IPS DF 6.9 (cell line): ENCODE data around the gene OPCML.
A peak's percentile ranks its signal among the peaks of the same experiment; 100 is the strongest.

Source experiments
- DNase-seq: peaks from one replicate; pipeline ENCODE4 v3.0.0-alpha.2; 2013; ENCODE audit warnings: low read depth, low spot score
- H3K27ac ChIP-seq: one replicate; pipeline ENCODE4 v1.5.1; 2013; ENCODE audit warnings: low read length, control low read depth
- H3K27me3 ChIP-seq: 2 replicates; pipeline ENCODE4 v1.6.1; 2013; ENCODE audit warnings: mild to moderate bottlenecking, low read length; ENCODE audit not compliant: control insufficient read depth, insufficient read depth
- H3K36me3 ChIP-seq: 2 replicates; pipeline ENCODE4 v1.6.1; 2013; ENCODE audit warnings: low read length; ENCODE audit not compliant: control insufficient read depth, insufficient read depth
- H3K4me1 ChIP-seq: 2 replicates; pipeline ENCODE4 v1.6.1; 2013; ENCODE audit warnings: low read length; ENCODE audit not compliant: control insufficient read depth, insufficient read depth
- H3K4me3 ChIP-seq: 2 replicates; pipeline ENCODE4 v1.5.1; 2013; ENCODE audit warnings: mild to moderate bottlenecking, low read length
- H3K9me3 ChIP-seq: 2 replicates; pipeline ENCODE4 v1.6.1; 2013; ENCODE audit warnings: low read length, inconsistent platforms; ENCODE audit not compliant: control insufficient read depth, insufficient read depth
- WGBS: extraction: QIAGEN DNeasy Blood & Tissue Kit; methylation state at CpG from one replicate; pipeline ENCODE4 v1.1.7; 2013; ENCODE audit warnings: mixed read lengths, missing lambda C conversion rate; ENCODE audit not compliant: insufficient read length, insufficient coverage; 5-methylcytosine and 5-hydroxymethylcytosine counted together

Gene OPCML

DNA sequence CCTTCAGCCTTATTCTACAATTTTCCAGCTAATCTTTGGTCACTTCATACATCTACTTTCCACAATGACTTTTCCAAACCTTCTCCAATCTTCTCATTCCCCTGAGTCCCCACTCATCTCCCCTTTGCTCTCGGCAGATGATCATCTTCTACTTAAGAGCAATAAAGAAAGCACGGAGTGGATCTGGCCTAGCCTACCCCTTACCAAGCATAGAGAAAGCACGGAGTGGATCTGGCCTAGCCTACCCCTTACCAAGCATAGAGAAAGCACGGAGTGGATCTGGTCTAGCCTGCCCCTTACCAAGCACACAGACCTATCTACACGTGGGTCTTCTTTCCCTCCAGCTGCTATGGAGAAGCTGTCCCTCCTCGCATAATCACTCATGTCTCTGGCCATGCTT, 558.6 kb downstream of the OPCML start:
- no peak for DNase-seq
- WGBS = no CpG with 5 or more reads among the region's 6 CpGs
- H3K4me1 ChIP-seq = no peaks in the 10 kb centered on the region
- no peaks in the 10 kb centered on the region for H3K36me3 ChIP-seq
- H3K27me3 ChIP-seq = no peaks in the 10 kb centered on the region
- H3K27ac ChIP-seq = no peak overlapping the region
- H3K9me3 ChIP-seq = no peaks in the 10 kb centered on the region
- H3K4me3 ChIP-seq = no peak overlapping the region

DNA sequence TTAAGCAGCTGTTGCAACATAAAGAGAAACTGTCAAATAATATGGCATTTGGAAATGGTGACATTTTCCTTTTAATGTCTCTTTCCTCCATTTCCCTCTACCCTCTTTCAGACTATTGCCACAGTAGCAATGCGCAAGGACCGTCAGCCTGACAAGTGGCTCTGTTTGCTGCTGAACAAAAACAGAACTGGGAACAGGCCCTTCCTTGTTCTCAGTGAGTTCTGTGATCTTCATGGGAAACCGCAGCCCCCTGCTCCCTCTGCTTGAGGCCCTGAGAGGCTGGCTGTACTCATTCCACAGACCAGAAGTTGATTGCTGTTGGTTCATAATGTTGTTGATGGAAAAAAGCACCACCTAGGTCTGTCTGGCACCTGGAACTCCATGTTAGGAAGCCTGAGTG, 559.7 kb downstream of the OPCML start:
- Histone ChIP-seq H3K36me3 (no peaks in the 10 kb centered on the region), H3K4me1 (no peaks in the 10 kb centered on the region), H3K9me3 (no peaks in the 10 kb centered on the region), H3K27me3 (no peaks in the 10 kb centered on the region), H3K4me3 (no peak overlapping the region), H3K27ac (no peak overlapping the region)
- no CpG with 5 or more reads among the region's 3 CpGs for WGBS
- DNase-seq = no peak

DNA sequence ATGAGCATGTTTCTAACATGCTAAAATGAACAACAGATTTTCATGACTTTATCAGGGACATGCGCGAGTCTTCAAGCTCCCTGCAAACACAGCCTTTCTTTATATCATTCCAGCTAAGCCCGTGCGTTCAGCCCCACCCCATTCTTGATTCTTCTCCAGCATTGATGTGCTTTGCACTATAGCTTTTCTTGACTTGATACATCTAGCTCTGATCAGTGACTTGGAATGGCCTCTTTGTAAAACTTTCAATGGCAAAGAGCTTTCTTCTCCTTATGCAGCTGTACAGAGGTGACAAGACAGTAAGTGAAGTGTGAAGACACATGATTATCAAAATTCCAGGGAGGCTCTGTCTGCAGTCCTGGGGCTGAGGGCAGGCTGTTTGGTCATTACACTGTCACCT, 561.0 kb downstream of the OPCML start:
- DNase-seq = no peak
- Histone ChIP-seq H3K4me1 (no peaks in the 10 kb centered on the region), H3K4me3 (no peak overlapping the region), H3K27ac (no peak overlapping the region), H3K36me3 (no peaks in the 10 kb centered on the region), H3K9me3 (no peaks in the 10 kb centered on the region), H3K27me3 (no peaks in the 10 kb centered on the region)
- no CpG with 5 or more reads among the region's 4 CpGs for WGBS

DNA sequence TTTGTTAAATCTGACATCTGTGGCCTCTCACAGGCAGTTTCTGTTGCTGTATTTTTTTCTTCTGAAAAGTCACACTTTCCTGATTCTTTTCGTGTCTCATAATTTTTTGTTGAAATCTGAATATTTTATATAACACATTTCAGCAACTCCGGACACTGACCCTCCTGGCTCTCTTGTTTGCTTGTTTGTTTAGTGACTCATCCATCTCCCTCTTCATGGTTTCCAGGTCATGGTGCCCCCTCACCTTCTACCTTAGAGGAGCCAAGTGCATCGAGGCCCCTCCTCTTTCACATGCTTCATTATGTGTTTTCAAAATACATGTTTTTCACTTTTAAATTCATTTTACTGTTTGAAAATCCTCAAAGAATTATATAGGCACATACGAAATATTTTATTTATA, 562.4 kb downstream of the OPCML start:
- Histone ChIP-seq H3K36me3 (no peaks in the 10 kb centered on the region), H3K4me1 (no peaks in the 10 kb centered on the region), H3K27ac (no peak overlapping the region), H3K27me3 (no peaks in the 10 kb centered on the region), H3K4me3 (no peak overlapping the region), H3K9me3 (no peaks in the 10 kb centered on the region)
- no CpG with 5 or more reads among the region's 4 CpGs for WGBS
- no peak for DNase-seq

DNA sequence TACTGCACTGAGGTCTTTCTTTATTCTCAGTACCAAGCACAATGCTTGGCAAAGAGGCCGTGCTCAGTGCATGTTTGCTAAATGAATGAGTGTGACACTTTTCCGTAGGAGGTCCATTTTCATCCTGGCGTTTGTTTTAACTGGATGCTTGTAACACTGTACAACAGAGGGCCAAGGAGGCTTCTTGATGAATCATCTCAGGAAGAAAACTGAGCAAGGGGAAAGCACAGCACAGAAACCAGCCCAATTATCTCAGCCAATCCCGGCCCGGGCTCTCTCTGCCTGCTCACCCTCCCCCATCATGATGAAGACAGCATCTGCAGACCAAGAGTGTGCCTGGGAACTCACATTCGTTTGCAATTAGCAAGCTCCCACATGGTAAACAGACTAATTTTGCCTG, 570.3 kb downstream of the OPCML start:
- Histone ChIP-seq H3K27me3 (no peaks in the 10 kb centered on the region), H3K27ac (no peak overlapping the region), H3K9me3 (no peaks in the 10 kb centered on the region), H3K36me3 (no peaks in the 10 kb centered on the region), H3K4me1 (no peaks in the 10 kb centered on the region), H3K4me3 (no peak overlapping the region)
- WGBS = no CpG with 5 or more reads among the region's 6 CpGs
- DNase-seq = no peak

DNA sequence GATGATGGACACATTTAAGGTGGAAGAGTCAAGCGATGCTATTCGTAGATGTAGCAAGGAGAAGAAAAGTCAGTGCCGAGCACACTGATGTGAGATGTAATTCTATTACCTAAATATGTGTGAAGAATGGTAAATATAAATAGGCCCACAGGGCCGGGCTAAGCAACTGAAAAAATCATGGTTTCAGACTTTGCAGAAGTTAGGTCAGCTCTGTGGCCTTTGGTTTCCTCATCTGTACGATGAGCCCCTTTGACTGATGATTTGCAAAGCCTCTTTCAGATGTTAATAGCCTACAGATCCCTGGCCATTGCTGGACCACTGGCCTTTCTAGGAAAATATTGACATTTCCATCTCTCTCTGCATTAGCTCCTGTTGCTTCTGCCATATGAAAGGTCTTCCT, 570.8 kb downstream of the OPCML start:
- no peaks in the 10 kb centered on the region for H3K27me3 ChIP-seq
- no peaks in the 10 kb centered on the region for H3K9me3 ChIP-seq
- no peaks in the 10 kb centered on the region for H3K4me1 ChIP-seq
- WGBS = no CpG with 5 or more reads among the region's 5 CpGs
- no peak for DNase-seq
- H3K4me3 ChIP-seq = no peak overlapping the region
- H3K27ac ChIP-seq = no peak overlapping the region
- H3K36me3 ChIP-seq = no peaks in the 10 kb centered on the region

DNA sequence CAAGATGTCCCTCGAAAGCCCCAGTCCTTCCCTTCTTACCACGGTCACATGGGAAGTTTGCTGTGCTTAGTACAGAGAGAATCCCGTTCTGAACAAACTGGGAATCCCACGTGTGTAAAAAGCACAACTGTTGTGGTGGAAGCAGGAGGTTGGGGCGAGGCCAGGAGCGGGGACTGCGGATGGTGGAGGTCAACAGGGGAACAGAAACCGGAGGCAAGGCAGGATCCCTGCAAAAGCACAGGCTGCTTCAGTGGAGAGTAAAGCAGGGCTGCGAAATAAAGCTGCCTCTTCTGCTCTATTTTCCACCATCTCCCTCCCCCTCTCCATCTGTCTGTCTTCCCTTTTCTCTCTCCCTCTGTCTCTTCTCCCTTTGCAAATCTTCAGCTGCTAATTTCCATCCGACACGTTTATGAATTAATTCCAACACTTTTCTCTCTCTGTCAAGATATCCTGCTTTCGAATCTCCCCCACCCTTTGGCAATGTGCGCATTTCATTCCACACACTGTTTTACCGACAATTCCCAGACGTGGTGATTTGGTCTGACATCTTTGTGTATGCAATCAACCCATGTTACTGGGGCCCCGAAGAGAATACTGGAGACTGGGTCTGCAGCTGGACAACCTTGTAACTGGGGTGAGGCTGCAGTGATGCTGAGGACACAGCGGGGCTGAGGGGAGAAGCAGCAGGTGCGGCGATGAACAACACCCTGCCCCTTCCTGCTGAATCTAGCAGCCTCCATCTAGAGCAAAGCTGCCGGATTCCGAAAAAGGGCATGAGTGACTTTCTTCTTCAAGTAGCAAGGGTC, 571.8 kb downstream of the OPCML start:
- Histone ChIP-seq H3K27ac (no peak overlapping the region), H3K4me1 (no peaks in the 10 kb centered on the region), H3K9me3 (no peaks in the 10 kb centered on the region), H3K4me3 (no peak overlapping the region), H3K27me3 (no peaks in the 10 kb centered on the region), H3K36me3 (no peaks in the 10 kb centered on the region)
- no CpG with 5 or more reads among the region's 21 CpGs for WGBS
- DNase-seq = no peak

DNA sequence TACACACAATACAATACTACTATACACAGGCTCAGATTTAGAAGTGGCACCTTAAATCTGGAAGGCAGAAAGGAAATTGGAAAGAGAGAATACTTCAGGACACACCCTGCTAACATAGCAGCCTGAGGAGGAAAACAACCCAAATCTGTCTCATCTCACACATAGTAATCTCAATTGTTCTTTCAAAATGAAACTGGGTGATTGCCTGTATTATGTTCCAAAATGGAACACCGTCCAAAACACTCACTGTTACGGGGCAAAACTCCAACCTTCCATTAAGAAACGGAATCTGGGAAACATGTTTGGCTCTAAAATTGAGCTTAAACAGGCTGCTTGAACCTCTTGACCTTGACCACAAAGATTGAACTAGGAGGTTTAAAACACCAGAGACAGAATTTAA, 572.6 kb downstream of the OPCML start:
- WGBS = no CpG with 5 or more reads among the region's 3 CpGs
- H3K9me3 ChIP-seq = no peaks in the 10 kb centered on the region
- H3K4me3 ChIP-seq = no peak overlapping the region
- H3K4me1 ChIP-seq = no peaks in the 10 kb centered on the region
- no peak for DNase-seq
- H3K27me3 ChIP-seq = no peaks in the 10 kb centered on the region
- no peaks in the 10 kb centered on the region for H3K36me3 ChIP-seq
- no peak overlapping the region for H3K27ac ChIP-seq

DNA sequence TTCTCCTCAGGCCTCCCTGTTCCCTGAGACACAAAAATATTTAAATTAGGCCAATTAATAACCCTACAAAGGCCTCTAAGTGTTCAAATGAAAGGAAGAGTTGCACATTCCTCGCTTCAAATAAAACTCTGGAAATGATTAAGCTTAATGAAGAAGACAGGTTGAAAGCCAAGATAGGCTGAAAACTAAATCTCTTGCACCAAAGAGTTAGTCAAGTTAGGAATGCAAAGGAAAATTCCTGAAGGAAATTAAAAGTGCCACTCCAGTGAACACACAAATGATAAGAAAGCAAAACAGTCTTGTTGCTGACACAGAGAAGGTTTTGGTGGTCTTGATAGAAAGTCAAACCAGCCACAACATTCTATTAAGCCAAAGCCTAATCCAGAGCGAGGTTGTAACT, 574.4 kb downstream of the OPCML start:
- Histone ChIP-seq H3K27me3 (no peaks in the 10 kb centered on the region), H3K36me3 (no peaks in the 10 kb centered on the region), H3K4me1 (no peaks in the 10 kb centered on the region), H3K9me3 (no peaks in the 10 kb centered on the region), H3K27ac (no peak overlapping the region), H3K4me3 (no peak overlapping the region)
- DNase-seq = no peak
- no CpG with 5 or more reads among the region's 2 CpGs for WGBS

DNA sequence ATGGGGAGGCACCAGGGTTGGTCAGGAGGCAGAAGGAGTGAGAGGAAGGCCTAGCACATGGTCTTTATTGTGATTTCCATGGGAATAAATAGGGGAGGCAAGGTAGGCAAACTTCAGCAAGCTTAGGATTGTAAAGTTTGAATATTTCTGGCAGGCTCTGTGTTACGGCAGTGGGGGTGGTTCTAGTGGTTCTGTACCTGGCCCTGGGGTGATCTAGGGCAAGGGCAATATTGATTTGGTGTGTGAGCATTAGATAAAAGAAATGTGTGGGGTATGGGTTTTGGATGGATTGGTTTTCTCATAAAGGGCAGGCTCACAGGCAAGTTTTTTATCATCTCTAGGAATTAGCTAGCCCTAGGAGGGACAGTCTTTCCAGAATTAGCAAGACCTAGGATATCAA, 584.0 kb downstream of the OPCML start:
- DNase-seq = no peak
- H3K4me3 ChIP-seq = no peak overlapping the region
- H3K27ac ChIP-seq = no peak overlapping the region
- no peaks in the 10 kb centered on the region for H3K36me3 ChIP-seq
- H3K27me3 ChIP-seq = peaks cover 2% of the 10 kb centered on the region; the same call in 1 of the 2 replicates
- no peaks in the 10 kb centered on the region for H3K9me3 ChIP-seq
- no CpG with 5 or more reads among the region's 1 CpG for WGBS
- peaks cover 1% of the 10 kb centered on the region; the same call in 1 of the 2 replicates for H3K4me1 ChIP-seq

DNA sequence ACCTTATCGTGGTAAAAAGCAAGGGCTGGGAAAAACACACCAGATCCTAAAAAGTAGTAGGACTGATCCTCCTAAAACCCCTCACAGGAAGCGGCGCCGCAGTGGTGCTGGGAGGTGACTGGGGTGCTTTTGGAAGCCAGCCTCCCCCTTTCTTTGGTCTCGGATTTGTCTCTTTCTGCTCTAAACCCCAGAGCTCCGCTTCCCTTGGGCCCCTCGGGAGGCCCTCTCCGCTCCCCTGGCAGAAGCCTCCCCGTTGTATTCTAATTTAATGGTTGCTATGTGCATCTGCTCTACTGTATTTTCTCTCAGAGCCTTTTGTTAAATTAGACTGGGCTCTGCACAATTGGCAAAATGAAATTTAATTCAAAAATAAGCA, 587.7 kb downstream of the OPCML start:
- Histone ChIP-seq H3K27me3 (peaks cover 4% of the 10 kb centered on the region; the same call in 1 of the 2 replicates), H3K4me3 (peak overlapping the region; percentile 63; the same call in 1 of the 2 replicates), H3K27ac (no peak overlapping the region), H3K36me3 (no peaks in the 10 kb centered on the region), H3K9me3 (no peaks in the 10 kb centered on the region), H3K4me1 (no peaks in the 10 kb centered on the region; the same call in 1 of the 2 replicates)
- no peak for DNase-seq
- no CpG with 5 or more reads among the region's 9 CpGs for WGBS
